Muscle of leg (tissue), 11 donors: Measurements from ENCODE around the gene COBL. TPM values are rescaled to one million over a fixed set of nuclear protein-coding genes. Genes with fewer than 3 reads are reported as not detected.

Experiments used
- DNase-seq: peaks from one replicate; pipeline ENCODE4 v3.0.0; 2013
- H3K27ac ChIP-seq: one replicate; pipeline ENCODE4 v1.5.1; 2013; ENCODE audit warnings: mild to moderate bottlenecking, low read length, control low read depth
- H3K27me3 ChIP-seq: one replicate; pipeline ENCODE4 v1.6.1; 2013; ENCODE audit warnings: low read length; ENCODE audit not compliant: control insufficient read depth, insufficient read depth
- H3K36me3 ChIP-seq: one replicate; pipeline ENCODE4 v1.6.1; 2013; ENCODE audit warnings: low read length; ENCODE audit not compliant: control insufficient read depth, insufficient read depth
- H3K4me1 ChIP-seq: one replicate; pipeline ENCODE4 v1.6.1; 2013; ENCODE audit warnings: low read length; ENCODE audit not compliant: control insufficient read depth, insufficient read depth
- H3K4me3 ChIP-seq: one replicate; pipeline ENCODE4 v1.5.1; 2013; ENCODE audit warnings: low read length, control low read depth
- H3K9me3 ChIP-seq: replicated peaks from 2 replicates; pipeline ENCODE4 v1.6.1; 2013; ENCODE audit warnings: low read depth, low read length; ENCODE audit not compliant: control insufficient read depth
- WGBS: methylation state at CpG from one replicate; pipeline ENCODE4 v1.1.5; 2013; ENCODE audit warnings: missing lambda C conversion rate; ENCODE audit not compliant: insufficient coverage; 5-methylcytosine and 5-hydroxymethylcytosine counted together
- polyA plus RNA-seq, 8 donors: library from polyadenylated mRNA; unstranded; fragments of 120-200 nt; gene quantifications; one replicate each; pipeline versions ENCODE4 v1.2.1 to v1.2.3, GENCODE V29; 2013; ENCODE audit warnings: inconsistent platforms in 1 of 8, low replicate concordance in 1 of 8; ENCODE audit not compliant: insufficient read length in 8 of 8, insufficient read depth in 1 of 8
- total RNA-seq: library from RNA; stranded (reverse); fragments of 120-200 nt; gene quantifications from one replicate; pipeline ENCODE4 v1.2.4, GENCODE V29; 2013

The COBL gene
- total and polyA plus RNA-seq, 9 donors, result 60.6 to 122 (median 94.2) TPM

GRCh38 chr7:51024867-51025266 lies 291.7 kb downstream of the COBL start:
- no peaks in the 10 kb centered on the region for H3K27me3 ChIP-seq
- DNase-seq, result no peak
- H3K4me3 ChIP-seq, result no peak overlapping the region
- no peak overlapping the region for H3K27ac ChIP-seq
- 97% methylated on average over 8 of the region's 16 CpGs for WGBS
- no peaks in the 10 kb centered on the region for H3K9me3 ChIP-seq
- H3K4me1 ChIP-seq, result peaks cover 3% of the 10 kb centered on the region
- peaks cover 2% of the 10 kb centered on the region for H3K36me3 ChIP-seq

GRCh38 chr7:51023547-51023946 lies 293.1 kb downstream of the COBL start:
- WGBS, result 88% methylated on average over 6 of the region's 9 CpGs

GRCh38 chr7:51022821-51023220 lies 293.8 kb downstream of the COBL start:
- DNase-seq, result no peak
- no peaks in the 10 kb centered on the region for H3K27me3 ChIP-seq
- no peak overlapping the region for H3K4me3 ChIP-seq
- 89% methylated on average over 1 of the region's 6 CpGs for WGBS
- no peaks in the 10 kb centered on the region for H3K4me1 ChIP-seq
- H3K36me3 ChIP-seq, result peaks cover 1% of the 10 kb centered on the region
- no peaks in the 10 kb centered on the region for H3K9me3 ChIP-seq
- no peak overlapping the region for H3K27ac ChIP-seq

More at GRCh38 chr7:51023547-51023946, 293.1 kb downstream of the COBL start:
- no peaks in the 10 kb centered on the region for H3K27me3 ChIP-seq
- H3K4me1 ChIP-seq, result no peaks in the 10 kb centered on the region
- DNase-seq, result no peak
- peaks cover 2% of the 10 kb centered on the region for H3K36me3 ChIP-seq
- no peaks in the 10 kb centered on the region for H3K9me3 ChIP-seq
- H3K4me3 ChIP-seq, result no peak overlapping the region
- H3K27ac ChIP-seq, result no peak overlapping the region

GRCh38 chr7:51021906-51022570 lies 294.6 kb downstream of the COBL start:
- 71% methylated on average over 18 of the region's 20 CpGs for WGBS
- H3K4me3 ChIP-seq, result no peak overlapping the region
- H3K27ac ChIP-seq, result no peak overlapping the region
- H3K27me3 ChIP-seq, result no peaks in the 10 kb centered on the region
- no peaks in the 10 kb centered on the region for H3K4me1 ChIP-seq
- no peak for DNase-seq
- no peaks in the 10 kb centered on the region for H3K36me3 ChIP-seq
- H3K9me3 ChIP-seq, result no peaks in the 10 kb centered on the region

- no peaks in the 10 kb centered on the region for H3K27me3 ChIP-seq
- H3K4me1 ChIP-seq, result no peaks in the 10 kb centered on the region
- H3K27ac ChIP-seq, result no peak overlapping the region
- no peaks in the 10 kb centered on the region for H3K9me3 ChIP-seq
- no peak overlapping the region for H3K4me3 ChIP-seq
- H3K36me3 ChIP-seq, result no peaks in the 10 kb centered on the region
- WGBS, result no CpG with 5 or more reads among the region's 3 CpGs
- DNase-seq, result no peak
Measured at GRCh38 chr7:51020944-51021343, 295.7 kb downstream of the COBL start.

GRCh38 chr7:51019891-51020870 lies 296.4 kb downstream of the COBL start:
- no peaks in the 10 kb centered on the region for H3K36me3 ChIP-seq
- H3K4me3 ChIP-seq, result no peak overlapping the region
- 74% methylated on average over 17 of the region's 22 CpGs for WGBS
- H3K4me1 ChIP-seq, result no peaks in the 10 kb centered on the region
- no peaks in the 10 kb centered on the region for H3K27me3 ChIP-seq
- no peak for DNase-seq
- no peaks in the 10 kb centered on the region for H3K9me3 ChIP-seq
- no peak overlapping the region for H3K27ac ChIP-seq

- Histone ChIP-seq H3K36me3 (no peaks in the 10 kb centered on the region), H3K27ac (no peak overlapping the region), H3K4me1 (no peaks in the 10 kb centered on the region), H3K9me3 (no peaks in the 10 kb centered on the region), H3K27me3 (no peaks in the 10 kb centered on the region), H3K4me3 (no peak overlapping the region)
- no peak for DNase-seq
- 85% methylated on average over 4 of the region's 7 CpGs for WGBS
Measured at GRCh38 chr7:51019191-51019844, 297.3 kb downstream of the COBL start.

GRCh38 chr7:51017576-51018535 lies 298.8 kb downstream of the COBL start:
- Histone ChIP-seq H3K4me3 (no peak overlapping the region), H3K36me3 (no peaks in the 10 kb centered on the region), H3K27ac (no peak overlapping the region), H3K27me3 (no peaks in the 10 kb centered on the region), H3K4me1 (no peaks in the 10 kb centered on the region), H3K9me3 (no peaks in the 10 kb centered on the region)
- WGBS, result 74% methylated on average over 10 of the region's 16 CpGs
- DNase-seq, result no peak

- 79% methylated on average over 5 of the region's 9 CpGs for WGBS
- H3K4me1 ChIP-seq, result no peaks in the 10 kb centered on the region
- no peak for DNase-seq
- H3K36me3 ChIP-seq, result no peaks in the 10 kb centered on the region
- H3K4me3 ChIP-seq, result no peak overlapping the region
- H3K27me3 ChIP-seq, result no peaks in the 10 kb centered on the region
- no peak overlapping the region for H3K27ac ChIP-seq
- H3K9me3 ChIP-seq, result no peaks in the 10 kb centered on the region
Measured at GRCh38 chr7:51016546-51016945, 300.1 kb downstream of the COBL start.
